HG02981 (cell line): ENCODE measurements around the gene DHPS.
A peak's percentile ranks its signal among the peaks of the same experiment; 100 is the strongest.
"Not testable (repeated sequence)": the region's sequence is repeated elsewhere in the genome, so short reads cannot be mapped to it uniquely, and the experiment has no call there.

ENCODE experiments used
- ATAC-seq: cut with Tn5 transposase; IDR thresholded peaks from one replicate; pipeline ENCODE4 v1.9.1; 2021; ENCODE audit warnings: mild to moderate bottlenecking, moderate library complexity; ENCODE audit not compliant: unreplicated experiment

Gene DHPS

DNA sequence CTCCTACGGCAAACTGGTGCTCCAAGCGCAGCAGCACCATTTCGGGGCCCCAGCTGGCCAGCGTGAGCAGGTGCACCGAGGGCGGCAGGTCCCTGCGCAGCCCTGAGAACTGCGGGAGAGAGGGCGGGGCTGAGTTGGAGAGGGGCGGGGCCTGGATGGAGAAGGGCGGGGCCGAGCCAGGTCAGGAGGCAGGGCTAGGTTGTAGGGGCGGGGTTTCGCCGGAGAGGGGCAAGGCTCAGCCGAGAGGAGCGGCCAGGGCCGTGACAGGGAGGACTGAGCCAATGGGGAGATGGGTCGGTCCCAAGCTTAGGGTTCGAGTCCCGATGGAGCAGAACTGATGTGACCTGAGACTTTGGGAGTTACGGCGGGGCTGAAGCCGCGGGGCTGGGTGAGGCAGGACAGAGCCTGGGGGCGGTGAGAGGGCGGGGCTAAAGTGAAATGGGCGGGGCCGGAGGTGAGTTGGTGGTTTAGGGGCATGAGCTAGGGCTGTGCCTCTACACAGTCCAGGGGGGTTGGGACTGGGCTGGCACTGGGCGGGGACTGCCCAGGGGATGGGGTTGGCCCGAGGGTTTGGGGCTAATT is 34.1 kb downstream of the DHPS start:
- ATAC-seq = no peak

DNA sequence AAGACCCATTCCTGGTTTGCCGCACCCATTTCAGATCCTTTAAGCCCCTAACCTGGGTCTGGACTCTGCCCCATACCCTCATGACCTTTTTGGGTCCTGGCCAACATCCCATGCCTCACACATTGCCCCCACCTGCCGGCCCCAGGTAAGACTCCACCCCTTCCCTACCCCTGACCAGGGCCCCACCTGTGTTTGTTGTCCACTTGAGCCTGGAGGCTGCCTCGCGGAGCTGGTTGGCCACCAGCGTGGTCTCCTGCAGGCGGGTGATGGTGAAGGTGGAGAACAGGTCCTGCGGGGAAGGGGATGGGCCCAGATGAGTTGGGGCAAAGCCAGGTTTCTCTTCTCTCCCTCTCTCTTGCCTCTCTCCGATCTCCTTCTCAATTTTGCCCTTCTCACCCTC is 34.6 kb downstream of the DHPS start:
- no peak for ATAC-seq

DNA sequence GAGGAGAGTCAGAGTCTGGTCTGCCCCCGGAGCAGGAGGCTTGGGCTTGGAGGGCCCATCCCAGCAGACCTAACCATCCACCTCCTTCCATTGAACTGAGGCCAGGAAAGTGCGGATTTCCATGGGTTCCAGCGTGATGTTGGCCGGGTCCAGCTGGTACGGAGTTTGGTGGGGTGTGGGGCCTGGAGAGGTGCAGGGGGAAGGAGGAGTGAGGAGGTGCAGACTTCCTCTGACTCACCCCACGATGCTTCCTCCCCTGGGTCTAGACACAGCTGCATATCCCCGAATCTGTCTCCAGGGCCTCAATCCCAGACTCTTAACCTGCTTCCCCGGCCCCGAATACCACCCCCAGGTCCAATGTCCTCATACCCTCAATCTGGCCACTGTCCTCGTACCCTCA is 35.1 kb downstream of the DHPS start:
- ATAC-seq = no peak

DNA sequence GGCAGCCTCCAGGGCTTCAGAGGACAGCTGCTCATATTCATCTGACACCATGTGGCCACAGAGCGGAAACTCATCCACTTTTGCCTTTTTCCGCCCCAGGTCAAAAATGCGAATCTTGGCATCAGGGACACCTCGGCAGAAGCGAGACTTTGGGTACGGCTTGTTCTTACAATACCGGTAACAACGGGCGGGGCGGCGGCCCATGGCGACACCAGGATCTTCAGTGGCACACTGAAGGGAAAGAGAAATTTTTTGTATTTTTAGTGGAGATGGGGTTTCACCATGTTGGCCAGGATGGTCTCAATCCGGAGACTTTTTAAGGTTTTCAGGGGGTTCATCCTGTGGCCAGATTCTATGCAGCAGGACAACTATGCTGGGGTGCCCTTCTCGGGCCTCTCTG is 38.0 kb downstream of the DHPS start:
- ATAC-seq = not testable (repeated sequence)

DNA sequence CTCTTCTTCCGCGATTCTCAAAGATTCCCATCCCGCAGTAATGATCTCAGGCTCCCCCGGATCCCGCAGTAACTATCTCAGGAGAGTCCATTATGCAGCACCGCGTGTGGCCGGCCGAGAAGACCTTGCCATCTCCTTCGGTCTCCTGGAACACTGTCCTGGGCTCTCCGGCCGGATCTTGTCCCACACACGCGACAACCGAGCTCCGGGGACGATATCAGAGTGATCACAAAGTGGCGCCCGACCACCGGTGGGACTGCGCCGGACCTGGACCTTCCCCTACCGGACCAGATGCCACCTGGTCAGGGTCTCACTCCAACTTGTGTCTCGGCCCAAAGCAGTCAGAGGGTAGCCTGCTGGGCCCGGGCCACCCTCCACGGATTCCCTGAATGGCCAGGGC is 39.2 kb downstream of the DHPS start:
- ATAC-seq = no peak

DNA sequence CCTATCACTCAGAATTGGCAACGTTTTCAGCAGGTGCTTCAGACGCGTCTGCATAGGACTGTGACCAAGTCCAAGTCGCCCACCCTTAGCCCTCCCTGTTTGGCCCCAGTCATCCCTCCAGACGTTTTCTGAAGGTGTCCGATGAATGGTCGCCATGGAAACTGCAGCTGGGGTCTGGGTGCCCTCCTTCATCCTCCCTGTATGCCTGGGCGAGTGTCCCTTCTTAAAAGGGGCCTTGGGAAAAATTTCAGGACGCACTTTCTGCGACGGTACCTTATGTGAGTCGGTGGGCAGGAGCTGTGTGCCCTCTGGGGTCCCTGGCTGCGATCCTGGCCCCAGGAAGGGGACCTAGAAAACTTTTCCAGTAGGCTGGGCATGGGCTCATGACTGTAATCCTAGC is 40.2 kb downstream of the DHPS start:
- ATAC-seq = no peak

DNA sequence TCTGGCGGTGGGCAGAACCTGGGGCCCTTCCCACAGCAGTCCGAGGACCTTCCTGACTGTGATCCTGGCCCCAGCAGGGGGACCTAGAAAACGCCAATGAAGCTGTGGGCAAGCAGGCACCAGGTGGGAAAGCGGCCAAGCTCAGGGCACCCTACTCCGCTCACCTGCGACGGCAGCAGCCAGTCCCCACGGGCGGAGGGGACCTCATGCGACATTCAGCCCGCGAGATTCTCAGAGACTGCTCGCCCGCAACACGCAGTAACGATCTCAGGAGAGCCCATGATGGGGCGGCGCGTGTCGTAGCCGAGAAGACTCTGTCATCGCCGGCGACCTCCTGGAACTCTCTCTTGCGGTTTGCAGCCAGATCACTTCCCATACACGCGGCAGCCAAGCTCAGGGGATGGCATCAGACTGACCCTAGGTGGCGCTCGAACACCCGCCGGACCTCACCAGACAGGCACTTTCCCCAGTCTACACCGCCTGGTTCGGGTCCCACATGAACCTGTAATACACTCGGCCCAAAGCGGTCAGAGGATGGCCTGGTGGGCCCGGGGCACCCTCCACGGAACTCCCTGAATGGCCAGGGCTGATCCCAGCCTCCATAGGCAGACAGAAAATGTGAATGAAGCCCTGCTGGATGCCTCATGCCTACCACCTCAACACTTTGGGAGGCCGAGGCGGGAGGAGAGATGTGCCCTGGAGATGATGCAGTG is 41.6 kb downstream of the DHPS start:
- ATAC-seq = peak; percentile 72

DNA sequence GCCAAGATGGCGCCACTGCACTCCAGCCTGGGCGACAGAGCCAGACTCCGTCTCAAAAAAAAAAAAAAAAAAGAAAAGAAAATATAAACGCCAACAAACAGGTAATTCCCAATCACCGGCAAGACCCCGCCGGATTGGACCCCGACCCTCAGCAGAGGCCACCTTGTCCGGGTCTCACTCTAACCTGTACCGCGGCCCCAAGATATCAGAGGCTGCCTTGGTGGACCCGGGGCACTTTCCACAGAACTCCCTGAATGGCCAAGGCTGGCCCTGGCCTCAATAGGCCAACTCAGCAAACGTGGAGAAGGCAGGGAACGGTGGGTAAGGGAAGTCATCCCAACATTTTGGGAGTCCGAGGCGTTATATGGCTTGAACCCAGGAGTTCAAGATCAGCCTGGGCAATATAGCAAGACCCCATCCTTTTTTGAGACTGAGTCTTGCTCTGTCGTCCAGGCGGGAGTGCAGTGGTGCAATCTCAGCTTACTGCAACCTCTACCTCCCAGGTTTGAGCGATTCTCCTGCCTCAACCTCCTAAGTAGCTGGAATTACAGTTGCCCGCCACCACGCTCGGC is 43.0 kb downstream of the DHPS start:
- no peak for ATAC-seq

DNA sequence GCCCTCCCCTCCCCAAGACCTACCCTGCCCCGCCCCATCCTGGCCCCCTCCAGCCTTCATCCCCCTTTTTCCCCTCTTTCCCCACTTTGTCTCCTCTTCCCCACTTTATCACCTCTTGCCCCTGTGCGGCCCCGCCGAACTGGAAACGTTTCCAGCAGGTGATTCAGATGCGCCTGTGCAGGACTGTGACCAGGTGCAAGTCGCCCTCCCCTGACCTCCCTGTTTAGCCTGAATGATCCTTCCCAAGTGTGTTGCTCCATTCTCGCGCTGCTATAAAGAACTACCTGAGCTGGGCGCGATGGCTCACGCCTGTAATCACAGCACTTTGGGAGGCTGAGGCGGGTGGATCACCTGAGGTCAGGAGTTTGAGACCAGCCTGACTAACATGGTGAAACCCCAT is 45.0 kb downstream of the DHPS start:
- ATAC-seq = no peak

DNA sequence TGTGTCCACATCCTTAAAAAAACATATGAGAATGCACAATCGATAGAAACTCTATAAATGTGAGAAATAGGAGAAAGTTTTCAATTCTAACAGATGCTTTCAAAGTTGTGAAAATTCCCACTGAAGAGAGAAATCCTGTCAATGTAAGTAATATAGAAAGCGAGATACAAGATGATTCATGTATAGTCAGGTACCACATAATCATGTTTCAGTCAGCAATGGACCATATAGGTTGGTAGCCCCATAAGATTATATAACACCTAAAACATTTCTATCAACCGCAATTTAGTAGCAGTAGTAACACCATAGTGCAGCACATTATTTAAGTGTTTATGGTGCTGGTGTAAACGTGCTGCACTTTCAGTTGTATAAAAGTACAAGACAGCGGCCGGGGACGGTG is 52.5 kb downstream of the DHPS start:
- ATAC-seq = no peak

DNA sequence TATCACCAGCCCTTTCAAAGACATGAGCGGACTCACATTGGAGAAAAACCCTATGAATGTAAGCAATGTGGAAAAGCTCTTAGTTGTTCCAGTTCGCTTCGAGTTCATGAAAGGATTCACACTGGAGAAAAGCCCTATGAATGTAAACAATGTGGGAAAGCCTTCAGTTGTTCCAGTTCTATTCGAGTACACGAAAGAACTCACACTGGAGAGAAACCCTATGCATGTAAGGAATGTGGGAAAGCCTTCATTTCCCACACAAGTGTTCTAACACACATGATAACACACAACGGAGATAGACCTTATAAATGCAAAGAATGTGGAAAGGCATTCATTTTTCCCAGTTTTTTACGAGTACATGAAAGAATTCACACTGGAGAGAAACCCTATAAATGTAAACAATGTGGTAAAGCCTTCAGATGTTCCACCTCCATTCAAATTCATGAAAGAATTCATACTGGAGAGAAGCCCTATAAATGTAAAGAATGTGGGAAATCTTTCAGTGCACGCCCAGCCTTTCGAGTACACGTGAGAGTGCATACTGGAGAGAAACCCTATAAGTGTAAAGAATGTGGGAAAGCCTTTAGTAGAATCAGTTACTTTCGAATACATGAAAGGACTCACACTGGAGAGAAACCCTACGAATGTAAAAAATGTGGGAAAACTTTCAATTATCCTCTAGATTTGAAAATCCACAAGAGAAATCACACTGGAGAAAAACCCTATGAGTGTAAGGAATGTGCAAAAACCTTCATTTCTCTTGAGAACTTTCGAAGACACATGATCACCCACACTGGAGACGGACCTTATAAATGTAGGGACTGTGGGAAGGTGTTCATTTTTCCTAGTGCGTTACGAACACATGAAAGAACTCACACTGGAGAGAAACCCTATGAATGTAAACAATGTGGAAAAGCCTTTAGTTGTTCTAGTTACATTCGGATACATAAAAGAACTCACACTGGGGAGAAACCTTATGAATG is 53.3 kb downstream of the DHPS start:
- no peak for ATAC-seq

DNA sequence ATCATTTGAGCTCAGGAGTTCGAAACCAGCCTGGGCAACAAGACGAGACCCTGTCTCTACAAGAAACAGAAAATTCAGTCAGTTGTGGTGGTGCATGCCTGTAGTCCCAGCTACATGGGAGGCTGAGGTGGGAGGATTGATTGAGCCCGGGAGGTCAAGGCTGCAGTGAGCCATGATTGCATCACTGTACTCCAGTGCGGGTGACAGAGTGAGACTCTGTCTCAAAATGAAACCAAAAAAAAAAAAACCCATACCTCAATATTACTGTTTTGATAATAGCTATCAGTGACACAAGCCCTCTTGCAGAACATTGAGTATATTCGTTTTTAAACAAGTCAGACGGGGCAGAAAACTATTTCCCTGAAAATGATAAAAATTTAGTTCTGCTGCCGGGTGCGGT is 54.7 kb downstream of the DHPS start:
- no peak for ATAC-seq
